Heart left ventricle (tissue), 16 donors: ENCODE measurements around the gene ADGRB2. TPM values are rescaled to one million over a fixed set of nuclear protein-coding genes. Genes with fewer than 3 reads are reported as not detected.

Source experiments
- ATAC-seq, 4 donors: fragments of 200-7000 bp; cut with Tn5 transposase; one replicate each; pipeline ENCODE4 v1.9.1; 2020 to 2022; ENCODE audit warnings: moderate library complexity in 4 of 4, mild to moderate bottlenecking in 3 of 4, moderate number of reproducible peaks in 1 of 4
- DNase-seq, 5 donors: peaks; one replicate each; pipeline ENCODE4 v3.0.0-alpha.2; 2020
- H3K27ac ChIP-seq, 12 donors: fragments of 200-600 bp; sonication (generic) in 4 of 12; one replicate each; pipeline versions ENCODE4 v1.5.0 to v1.8.0; 2016 to 2022; ENCODE audit warnings: mild to moderate bottlenecking in 2 of 12
- H3K27me3 ChIP-seq, 9 donors: fragments of 200-600 bp; sonication (generic) in 2 of 9; one replicate each; pipeline versions ENCODE4 v1.5.1 to v1.8.0; 2016 to 2022; ENCODE audit warnings: mild to moderate bottlenecking in 3 of 9
- H3K36me3 ChIP-seq, 9 donors: fragments of 200-600 bp; sonication (generic) in 2 of 9; one replicate each; pipeline versions ENCODE4 v1.5.0 to v1.8.0; 2018 to 2022; ENCODE audit warnings: mild to moderate bottlenecking in 2 of 9
- H3K4me1 ChIP-seq, 12 donors: fragments of 200-600 bp; sonication (generic) in 4 of 12; one replicate each; pipeline versions ENCODE4 v1.5.0 to v1.8.0; 2016 to 2022; ENCODE audit warnings: mild to moderate bottlenecking in 3 of 12
- H3K4me3 ChIP-seq, 12 donors: fragments of 200-600 bp; sonication (generic) in 4 of 12; one replicate each; pipeline versions ENCODE4 v1.5.0 to v1.8.0; 2017 to 2022; ENCODE audit warnings: mild to moderate bottlenecking in 9 of 12, moderate library complexity in 4 of 12
- H3K9me3 ChIP-seq, 12 donors: fragments of 200-600 bp; sonication (generic) in 4 of 12; one replicate each; pipeline versions ENCODE4 v1.5.0 to v1.8.0; 2016 to 2022; ENCODE audit warnings: mild to moderate bottlenecking in 1 of 12
- POLR2A ChIP-seq, 2 donors: fragments of 450-650 bp; IDR thresholded peaks; one replicate each; pipeline ENCODE4 v1.6.1; 2017; ENCODE audit warnings: antibody characterized with exemption in 2 of 2, mild to moderate bottlenecking in 2 of 2, moderate library complexity in 2 of 2
- WGBS, 4 donors: extraction: QIAGEN DNeasy Blood & Tissue Kit in 2 of 4; methylation state at CpG; one replicate each; pipeline versions ENCODE4 v1.1.5 to v1.1.7; 2013 to 2018; 5-methylcytosine and 5-hydroxymethylcytosine counted together
- intact Hi-C, 10 donors: fragments of 100-400 bp; cut with DNase I; formaldehyde crosslinking; loops; one replicate each; pipeline versions ENCODE4 v1.11.1 to v1.14.2; 2022
- polyA plus RNA-seq, 2 donors: library from polyadenylated mRNA; stranded (reverse); fragments of 200-250 nt; gene quantifications; one replicate each; pipeline ENCODE4 v1.2.3, GENCODE V29; 2013
- total RNA-seq, 9 donors: library from RNA; depleted of rRNA in 2 of 9; stranded (reverse); fragments of >200 nt in 2 of 9; fragmentation: NEBNext Ultra II Directional in 3 of 9; extraction: Animal tissue kit (Norgen Biotek cat#: 25700) in 3 of 9; gene quantifications; one replicate each; pipeline versions ENCODE4 v1.1.0 to v1.2.4, GENCODE V29; 2016 to 2023
- TF ChIP-seq, protein P1 (sequence below), 12 donors: fragments of 200-600 bp; sonication (generic) in 4 of 12; IDR thresholded peaks; one replicate each; pipeline versions ENCODE4 v1.5.0 to v1.8.0; 2018 to 2022; ENCODE audit warnings: antibody characterized with exemption in 12 of 12, mild to moderate bottlenecking in 5 of 12
- donor health status: ischemic (EF 13 %, LVEDD 7.1; RV severe dilation, severe dysfunction).
- donor health status: healthy with polysubstance abuse.
- donor health status: DM: no; HTN: yes; CAD: no.
- donor health status: DM: no; HTN: no; CAD: no.
- donor health status: ischemic (EF 25% LVEDD 6.9; RV normal size, moderate dysfunction).
- donor health status: ischemic (EF 25% LVEDD 5.7; RV mildly dilated, moderate dysfunction).
- donor health status: healthy.
- donor health status: DM: yes; HTN: yes; CAD: no.
- donor health status: ischemic (EF 35%, LVEDD 5.7; RV mildly dilated, moderate dysfunction).
- donor health status: nonischemic (EF 11% LVEDD 7.7; RV severe dilation, severe dysfunction).
- donor health status: DM: yes; HTN: yes; CAD: no.
- donor health status: PGD.
- donor health status: ischemic (EF 29% LVEDD 5.4; RV normal size, mild dysfunction).
- donor health status: nonischemic (EF 23%, LVEDD 6.1; RV moderate dilation, normal function).

Gene ADGRB2
- total and polyA plus RNA-seq, 11 donors = 1.1 to 18.5 (median 9.6) TPM

GRCh38 chr1:31780632-31781031, 16.5 kb upstream of the ADGRB2 start:
- Histone ChIP-seq H3K27me3 (peaks cover 0 to 12% (median under 1%) of the 10 kb centered on the region in 9 donors), H3K4me1 (peaks cover 0 to 23% (median 13%) of the 10 kb centered on the region in 12 donors), H3K36me3 (no peaks in the 10 kb centered on the region), H3K27ac (no peak overlapping the region), H3K4me3 (no peak overlapping the region), H3K9me3 (no peaks in the 10 kb centered on the region)
- intact Hi-C loops = loop anchor here in 6 of 10 donors (10.0 kb wide), 5 partner anchors 66 to 386 kb away; no protein-coding TSS in a partner anchor
- DNase-seq = peak in 1 of 5 donors; percentile 4
- 82 to 89% (median 88%) methylated on average over 2 of the region's 2 CpGs for WGBS, 4 donors
- no peak for TF ChIP-seq POLR2A (IDR thresholded peaks at IDR 0.05)
- TF ChIP-seq, protein P1, sequence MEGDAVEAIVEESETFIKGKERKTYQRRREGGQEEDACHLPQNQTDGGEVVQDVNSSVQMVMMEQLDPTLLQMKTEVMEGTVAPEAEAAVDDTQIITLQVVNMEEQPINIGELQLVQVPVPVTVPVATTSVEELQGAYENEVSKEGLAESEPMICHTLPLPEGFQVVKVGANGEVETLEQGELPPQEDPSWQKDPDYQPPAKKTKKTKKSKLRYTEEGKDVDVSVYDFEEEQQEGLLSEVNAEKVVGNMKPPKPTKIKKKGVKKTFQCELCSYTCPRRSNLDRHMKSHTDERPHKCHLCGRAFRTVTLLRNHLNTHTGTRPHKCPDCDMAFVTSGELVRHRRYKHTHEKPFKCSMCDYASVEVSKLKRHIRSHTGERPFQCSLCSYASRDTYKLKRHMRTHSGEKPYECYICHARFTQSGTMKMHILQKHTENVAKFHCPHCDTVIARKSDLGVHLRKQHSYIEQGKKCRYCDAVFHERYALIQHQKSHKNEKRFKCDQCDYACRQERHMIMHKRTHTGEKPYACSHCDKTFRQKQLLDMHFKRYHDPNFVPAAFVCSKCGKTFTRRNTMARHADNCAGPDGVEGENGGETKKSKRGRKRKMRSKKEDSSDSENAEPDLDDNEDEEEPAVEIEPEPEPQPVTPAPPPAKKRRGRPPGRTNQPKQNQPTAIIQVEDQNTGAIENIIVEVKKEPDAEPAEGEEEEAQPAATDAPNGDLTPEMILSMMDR (IDR thresholded peaks at IDR 0.05) = no peak
- no peak for ATAC-seq

- Histone ChIP-seq H3K4me1 (peaks cover 0 to 23% (median 13%) of the 10 kb centered on the region in 12 donors), H3K9me3 (no peaks in the 10 kb centered on the region), H3K27me3 (peaks cover 0 to 21% (median 10%) of the 10 kb centered on the region in 9 donors), H3K36me3 (no peaks in the 10 kb centered on the region), H3K27ac (no peak overlapping the region), H3K4me3 (no peak overlapping the region)
- 88 to 90% (median 89%) methylated on average over 9 of the region's 9 CpGs for whole genome bisulfite sequencing, 4 donors
- peak in 1 of 5 donors; percentile 8 for DNase-seq
- no peak for TF ChIP-seq POLR2A (IDR thresholded peaks at IDR 0.05)
- TF ChIP-seq, protein P1 (IDR thresholded peaks at IDR 0.05) = no peak
- no peak for ATAC-seq
- intact Hi-C loops = loop anchor here in 6 of 10 donors (10.0 kb wide), 5 partner anchors 65 to 385 kb away; no protein-coding TSS in a partner anchor
Observed at GRCh38 chr1:31779687-31780086, 15.5 kb upstream of the ADGRB2 start.

DNA sequence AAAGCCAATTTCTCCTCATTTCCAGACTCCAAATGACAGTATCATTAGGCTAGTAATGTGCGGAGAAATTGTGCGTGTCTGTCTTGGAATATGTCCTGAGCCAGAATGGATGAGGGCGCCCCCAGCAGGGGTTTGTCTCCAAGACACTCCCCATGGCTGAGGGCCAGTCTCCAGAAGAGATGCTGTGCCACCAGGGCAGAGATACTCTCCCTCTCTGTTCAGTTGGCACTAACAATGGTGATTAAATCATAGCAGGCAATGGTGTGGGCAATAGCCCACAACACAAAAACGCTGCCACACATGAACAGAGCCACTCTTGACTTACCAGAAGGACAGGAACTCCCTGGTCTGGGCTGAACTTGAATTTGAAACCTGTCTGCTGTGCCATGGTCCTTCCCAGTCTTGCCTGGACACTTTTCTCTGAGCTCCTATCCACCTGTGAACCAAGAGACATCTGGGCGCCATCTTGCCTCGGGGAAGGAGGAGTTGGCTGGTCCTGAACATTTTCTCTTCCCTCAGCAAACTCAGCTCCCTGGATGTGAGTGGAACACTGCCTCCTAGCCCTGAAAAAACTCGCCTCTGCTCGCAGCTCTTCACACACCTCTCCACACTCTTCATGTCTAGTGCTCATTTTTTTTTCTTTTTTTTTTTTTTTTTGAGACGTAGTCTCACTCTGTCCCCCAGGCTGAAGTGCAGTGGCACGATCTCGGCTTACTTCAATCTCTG, 14.8 kb upstream of the ADGRB2 start:
- TF ChIP-seq, protein P1 (IDR thresholded peaks at IDR 0.05) = no peak
- TF ChIP-seq POLR2A (IDR thresholded peaks at IDR 0.05) = no peak
- ATAC-seq (no peak), DNase-seq (no peak)
- Histone ChIP-seq H3K27me3 (peaks cover 0 to 29% (median 15%) of the 10 kb centered on the region in 9 donors), H3K4me3 (no peak overlapping the region), H3K9me3 (no peaks in the 10 kb centered on the region), H3K4me1 (peaks cover 0 to 23% (median 13%) of the 10 kb centered on the region in 12 donors), H3K27ac (no peak overlapping the region), H3K36me3 (no peaks in the 10 kb centered on the region)
- 91 to 95% (median 93%) methylated on average over 11 of the region's 11 CpGs for WGBS, 4 donors
- intact Hi-C loops = no loop called here

- WGBS, 4 donors = 61 to 78% (median 69%) methylated on average over 3 of the region's 3 CpGs
- no peak for TF ChIP-seq POLR2A (IDR thresholded peaks at IDR 0.05)
- TF ChIP-seq, protein P1 (IDR thresholded peaks at IDR 0.05) = no peak
- no peaks in the 10 kb centered on the region for H3K36me3 ChIP-seq
- H3K4me1 ChIP-seq = peaks cover 3 to 22% (median 13%) of the 10 kb centered on the region in 12 donors
- no peak overlapping the region for H3K27ac ChIP-seq
- intact Hi-C loops = no loop called here
- ATAC-seq (no peak), DNase-seq (no peak)
- H3K27me3 ChIP-seq = peaks cover 14 to 51% (median 38%) of the 10 kb centered on the region in 9 donors
- no peaks in the 10 kb centered on the region for H3K9me3 ChIP-seq
- H3K4me3 ChIP-seq = no peak overlapping the region
Observed at GRCh38 chr1:31776516-31776915, 12.4 kb upstream of the ADGRB2 start.
